HG02981 (cell line): ENCODE results near the gene MRGPRX2.

Source experiments
- ATAC-seq: cut with Tn5 transposase; IDR thresholded peaks from one replicate; pipeline ENCODE4 v1.9.1; 2021; ENCODE audit warnings: mild to moderate bottlenecking, moderate library complexity; ENCODE audit not compliant: unreplicated experiment

The MRGPRX2 gene

GRCh38 chr11:19013181-19013857 lies 47.2 kb downstream of the MRGPRX2 start:
- no peak for ATAC-seq

GRCh38 chr11:19012636-19013035 lies 47.9 kb downstream of the MRGPRX2 start:
- ATAC-seq: no peak
